Measurements from ENCODE around the gene WDR48.

Gene WDR48

DNA sequence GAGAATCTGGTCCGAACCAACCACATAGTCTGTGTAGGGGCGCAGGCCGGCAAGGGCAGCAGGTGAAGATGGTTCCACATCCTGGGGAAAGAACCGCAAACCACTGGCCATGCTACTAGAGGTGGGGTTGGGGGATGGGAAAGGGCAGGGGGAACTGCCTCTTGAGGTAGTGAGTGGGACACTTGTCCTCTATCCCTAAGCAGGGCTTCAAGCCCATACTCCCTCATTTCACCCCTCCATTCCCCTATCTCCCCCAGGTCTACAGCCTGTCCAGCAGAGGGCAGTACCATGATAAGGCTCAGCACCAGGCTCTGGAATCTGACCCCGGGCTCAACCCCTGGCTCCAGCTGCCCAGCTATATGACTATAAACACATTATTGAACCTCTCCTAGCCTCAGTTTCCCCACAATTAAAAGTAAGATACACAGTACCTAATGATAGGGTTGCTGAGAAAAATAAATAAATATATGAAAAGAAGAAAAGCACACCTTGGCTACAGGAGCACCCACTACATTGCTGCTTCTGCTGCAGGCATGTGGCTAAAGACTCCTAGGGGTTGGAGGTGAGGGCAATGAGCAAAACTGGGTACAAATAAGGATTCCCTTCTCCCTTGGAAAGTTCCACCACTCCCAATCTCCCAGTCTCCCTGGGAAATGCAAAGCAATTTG lies 49.3 kb downstream of the WDR48 start:
- Histone ChIP-seq H3K27ac (ENCODE audit: low read depth, low read length) (no peak overlapping the region), H3K9me3 (ENCODE audit: control insufficient read depth, insufficient read depth, low read length) (no peaks in the 10 kb centered on the region), H3K27me3 (ENCODE audit: control insufficient read depth, insufficient read depth, low read length) (no peaks in the 10 kb centered on the region), H3K36me3 (ENCODE audit: control insufficient read depth, insufficient read depth, low read length) (peaks cover 46% of the 10 kb centered on the region), H3K4me1 (ENCODE audit: control insufficient read depth, insufficient read depth, low read length) (no peaks in the 10 kb centered on the region; the same call in 1 of the 2 replicates), H3K9ac (ENCODE audit: low read depth, low read length) (no peak overlapping the region), H3K4me3 (ENCODE audit: low read depth, low read length) (no peak overlapping the region)

DNA sequence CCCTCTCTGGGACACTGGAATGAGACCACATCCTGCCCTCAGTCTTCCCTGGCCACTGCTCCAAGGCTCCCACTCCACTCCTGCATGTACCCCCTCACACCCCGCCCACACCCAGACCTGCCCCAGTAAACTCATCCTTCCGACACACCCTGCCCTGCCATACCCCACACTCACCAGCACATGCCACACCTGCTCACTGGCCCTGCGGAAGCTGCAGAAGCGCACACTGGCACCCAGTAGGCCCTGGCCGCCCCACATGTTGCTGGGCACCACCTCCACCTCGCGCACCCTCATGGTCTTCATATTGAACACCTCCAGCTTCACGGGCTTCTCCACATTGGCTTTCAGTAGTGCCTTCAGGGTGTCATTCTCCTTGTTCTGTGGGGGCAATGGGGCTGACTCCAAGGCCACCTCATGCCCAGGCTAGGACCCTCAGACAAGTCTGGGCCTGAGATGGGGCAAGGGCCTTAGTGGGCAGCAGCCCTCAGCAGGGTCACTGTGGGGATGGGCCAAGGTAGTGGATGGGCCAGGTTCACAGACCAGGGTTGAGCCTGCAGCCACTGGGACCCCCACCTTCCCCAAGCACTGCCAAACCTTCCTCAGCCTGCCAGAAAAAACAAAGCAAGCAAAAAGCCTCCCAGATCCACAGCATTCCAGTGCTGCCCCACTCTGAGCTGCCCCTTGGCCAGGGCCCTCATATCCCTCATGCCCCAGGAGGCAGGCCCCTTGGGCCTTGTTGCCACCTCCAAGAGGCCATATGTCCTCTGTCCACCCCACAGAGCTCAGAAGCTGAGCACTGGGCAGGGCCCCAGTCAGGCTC lies 50.9 kb downstream of the WDR48 start:
- no peaks in the 10 kb centered on the region for H3K9me3 ChIP-seq (ENCODE audit: control insufficient read depth, insufficient read depth, low read length)
- no peak overlapping the region for H3K27ac ChIP-seq (ENCODE audit: low read depth, low read length)
- H3K9ac ChIP-seq (ENCODE audit: low read depth, low read length): no peak overlapping the region
- no peaks in the 10 kb centered on the region for H3K27me3 ChIP-seq (ENCODE audit: control insufficient read depth, insufficient read depth, low read length)
- H3K4me3 ChIP-seq (ENCODE audit: low read depth, low read length): no peak overlapping the region
- no peaks in the 10 kb centered on the region for H3K4me1 ChIP-seq (ENCODE audit: control insufficient read depth, insufficient read depth, low read length)
- peaks cover 31% of the 10 kb centered on the region for H3K36me3 ChIP-seq (ENCODE audit: control insufficient read depth, insufficient read depth, low read length)

DNA sequence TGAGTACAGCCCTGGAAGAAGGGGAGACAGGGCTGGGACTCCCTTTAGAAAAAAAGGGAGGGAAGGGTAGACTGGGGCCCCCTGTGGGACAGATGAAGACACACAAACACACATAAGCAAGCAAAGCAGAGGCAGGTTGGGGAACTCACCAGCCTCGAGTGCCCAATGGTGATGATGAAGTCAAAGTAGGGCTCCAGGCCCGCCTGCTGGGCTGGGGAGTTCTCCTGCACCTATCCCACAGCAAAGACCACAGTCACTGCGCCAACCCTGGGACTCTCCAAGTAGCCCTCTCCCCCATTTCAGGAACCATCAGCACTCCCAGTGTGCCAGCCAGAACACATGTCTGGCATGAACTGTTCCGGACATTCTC lies 51.5 kb downstream of the WDR48 start:
- Histone ChIP-seq H3K9ac (ENCODE audit: low read depth, low read length) (no peak overlapping the region), H3K27ac (ENCODE audit: low read depth, low read length) (no peak overlapping the region)

DNA sequence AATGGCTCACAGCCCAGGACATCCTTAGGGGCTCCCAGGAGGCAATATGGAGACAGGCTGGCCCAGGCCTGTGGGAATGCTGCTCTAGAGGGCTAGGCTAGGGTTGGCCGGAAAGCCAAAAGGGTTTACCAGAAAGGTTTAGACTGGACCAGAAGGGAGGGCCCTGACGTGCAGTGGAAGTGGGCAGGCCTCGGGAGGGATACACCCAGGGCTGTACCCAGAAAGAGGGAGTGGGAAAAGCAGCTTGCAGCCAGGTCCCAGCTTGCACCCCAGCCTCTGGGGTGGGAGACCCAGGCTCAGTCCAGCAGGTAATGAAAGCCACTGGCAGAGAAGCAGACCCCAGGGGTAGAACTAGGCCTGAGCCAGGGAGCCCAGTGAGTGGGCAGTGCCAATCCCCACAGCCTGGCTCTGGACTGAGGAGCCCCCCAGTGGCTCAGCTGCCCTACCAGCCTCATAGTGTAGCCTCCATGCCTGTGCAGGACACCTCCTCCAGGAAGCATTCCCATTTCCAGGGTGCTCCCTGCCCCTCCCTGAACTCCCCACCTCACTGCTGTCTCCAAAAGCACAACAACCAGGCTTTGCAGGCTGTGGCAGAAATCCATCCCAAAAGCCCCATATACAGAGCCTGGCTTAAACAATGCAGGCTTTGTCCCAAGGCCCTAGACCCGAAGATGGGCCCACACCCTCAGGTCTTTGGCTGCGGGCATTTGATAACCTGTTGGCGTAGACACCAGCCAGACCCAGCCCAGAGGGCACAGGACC lies 52.2 kb downstream of the WDR48 start:
- no peak overlapping the region for H3K27ac ChIP-seq (ENCODE audit: low read depth, low read length)
- H3K4me3 ChIP-seq (ENCODE audit: low read depth, low read length): no peak overlapping the region
- peaks cover 18% of the 10 kb centered on the region for H3K36me3 ChIP-seq (ENCODE audit: control insufficient read depth, insufficient read depth, low read length)
- H3K9ac ChIP-seq (ENCODE audit: low read depth, low read length): no peak overlapping the region
- H3K9me3 ChIP-seq (ENCODE audit: control insufficient read depth, insufficient read depth, low read length): no peaks in the 10 kb centered on the region
- no peaks in the 10 kb centered on the region for H3K27me3 ChIP-seq (ENCODE audit: control insufficient read depth, insufficient read depth, low read length)
- no peaks in the 10 kb centered on the region for H3K4me1 ChIP-seq (ENCODE audit: control insufficient read depth, insufficient read depth, low read length)

More for the DNA sequence above, 51.5 kb downstream of the WDR48 start:
- no peak overlapping the region for H3K4me3 ChIP-seq (ENCODE audit: low read depth, low read length)
- H3K9me3 ChIP-seq (ENCODE audit: control insufficient read depth, insufficient read depth, low read length): no peaks in the 10 kb centered on the region
- H3K27me3 ChIP-seq (ENCODE audit: control insufficient read depth, insufficient read depth, low read length): no peaks in the 10 kb centered on the region
- H3K4me1 ChIP-seq (ENCODE audit: control insufficient read depth, insufficient read depth, low read length): no peaks in the 10 kb centered on the region
- H3K36me3 ChIP-seq (ENCODE audit: control insufficient read depth, insufficient read depth, low read length): peaks cover 25% of the 10 kb centered on the region

DNA sequence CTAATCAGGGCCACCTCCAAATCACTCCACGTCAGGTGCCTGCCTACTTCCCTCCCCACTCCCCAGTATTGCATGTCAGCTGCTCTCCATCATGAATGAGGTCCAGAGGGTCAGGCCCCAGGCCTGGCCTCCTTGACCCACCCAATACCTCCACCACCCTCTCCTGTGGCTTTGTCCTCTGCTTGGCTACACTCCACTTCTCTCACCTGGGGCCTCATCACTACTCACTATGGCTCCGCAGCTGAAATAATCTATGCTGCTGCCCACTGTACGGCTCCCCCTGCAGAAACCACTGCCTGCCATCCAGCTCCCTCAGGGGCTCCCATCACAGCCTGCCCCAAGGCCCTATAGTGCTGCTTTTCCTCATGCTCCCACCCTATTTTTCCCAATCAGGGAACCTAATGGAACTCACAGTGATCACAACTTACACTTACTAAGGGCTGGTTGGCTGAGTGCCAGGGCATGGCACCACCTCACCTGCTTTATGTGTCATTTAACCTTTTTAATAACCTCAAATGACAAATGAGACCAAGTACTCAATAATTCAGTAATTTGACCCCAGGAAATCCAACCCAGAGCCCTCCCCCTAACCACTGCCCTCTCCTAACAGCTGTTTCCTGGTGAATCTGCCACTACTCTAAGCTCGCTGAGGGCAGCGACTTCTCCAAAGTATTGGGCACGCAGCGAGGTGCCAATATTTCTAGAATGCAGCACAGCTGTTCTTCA lies 53.3 kb downstream of the WDR48 start:
- Histone ChIP-seq H3K27ac (ENCODE audit: low read depth, low read length) (no peak overlapping the region), H3K36me3 (ENCODE audit: control insufficient read depth, insufficient read depth, low read length) (peaks cover 7% of the 10 kb centered on the region; the same call in 1 of the 2 replicates), H3K9ac (ENCODE audit: low read depth, low read length) (no peak overlapping the region), H3K4me1 (ENCODE audit: control insufficient read depth, insufficient read depth, low read length) (no peaks in the 10 kb centered on the region), H3K27me3 (ENCODE audit: control insufficient read depth, insufficient read depth, low read length) (no peaks in the 10 kb centered on the region), H3K4me3 (ENCODE audit: low read depth, low read length) (no peak overlapping the region), H3K9me3 (ENCODE audit: control insufficient read depth, insufficient read depth, low read length) (no peaks in the 10 kb centered on the region)

DNA sequence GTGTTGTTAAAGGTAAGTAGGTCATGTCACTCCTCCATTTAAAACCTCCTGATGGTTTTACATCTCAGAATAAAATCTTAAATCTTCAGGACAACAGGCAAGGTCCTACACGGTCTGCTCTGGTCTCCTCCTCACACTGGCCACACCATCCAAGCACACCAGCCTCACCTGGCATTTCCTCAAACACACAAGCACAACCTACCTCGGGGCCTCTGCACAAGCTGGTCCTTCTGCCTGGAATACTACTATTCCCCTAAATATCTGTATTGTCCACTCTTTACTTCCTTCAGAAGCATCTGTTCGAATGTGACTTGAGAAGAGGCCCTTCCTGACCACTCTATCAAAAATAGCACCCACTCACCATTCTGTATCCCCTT lies 53.9 kb downstream of the WDR48 start:
- no peaks in the 10 kb centered on the region for H3K27me3 ChIP-seq (ENCODE audit: control insufficient read depth, insufficient read depth, low read length)
- H3K9me3 ChIP-seq (ENCODE audit: control insufficient read depth, insufficient read depth, low read length): no peaks in the 10 kb centered on the region
- no peak overlapping the region for H3K9ac ChIP-seq (ENCODE audit: low read depth, low read length)
- no peak overlapping the region for H3K27ac ChIP-seq (ENCODE audit: low read depth, low read length)
- H3K4me3 ChIP-seq (ENCODE audit: low read depth, low read length): no peak overlapping the region
- H3K4me1 ChIP-seq (ENCODE audit: control insufficient read depth, insufficient read depth, low read length): no peaks in the 10 kb centered on the region
- 0 out of 2 replicates have a peak, but pooled peaks cover 2% of the 10 kb centered on the region for H3K36me3 ChIP-seq (ENCODE audit: control insufficient read depth, insufficient read depth, low read length)

DNA sequence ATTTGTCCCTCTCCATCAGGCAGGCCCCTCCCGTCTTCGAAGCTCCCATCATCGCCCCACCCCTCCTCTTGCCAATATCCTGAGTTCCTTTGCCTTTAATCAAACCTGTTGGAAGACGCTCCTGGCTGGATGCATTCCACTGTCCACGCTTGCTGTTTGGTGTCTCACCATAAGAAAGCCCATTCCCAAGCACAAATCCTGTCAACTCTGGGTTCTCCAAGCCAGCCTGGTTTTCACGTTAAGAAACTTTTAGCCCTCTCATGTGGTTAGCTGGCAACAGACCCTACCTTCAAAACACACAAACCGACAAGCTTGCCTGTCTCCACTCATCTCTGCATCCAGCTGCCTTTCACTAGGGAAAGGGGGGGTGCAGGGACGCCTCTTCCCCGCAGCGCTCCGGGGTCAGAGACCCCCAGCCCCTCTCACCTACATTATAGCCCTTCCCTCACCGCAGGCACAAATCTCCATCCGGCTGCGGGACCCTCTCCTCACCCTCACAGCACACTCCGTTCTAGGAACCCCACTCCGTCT lies 54.5 kb downstream of the WDR48 start:
- Histone ChIP-seq H3K36me3 (ENCODE audit: control insufficient read depth, insufficient read depth, low read length) (no peaks in the 10 kb centered on the region), H3K4me1 (ENCODE audit: control insufficient read depth, insufficient read depth, low read length) (no peaks in the 10 kb centered on the region), H3K9me3 (ENCODE audit: control insufficient read depth, insufficient read depth, low read length) (no peaks in the 10 kb centered on the region), H3K4me3 (ENCODE audit: low read depth, low read length) (peak overlapping the region; percentile 92), H3K27ac (ENCODE audit: low read depth, low read length) (no peak overlapping the region), H3K27me3 (ENCODE audit: control insufficient read depth, insufficient read depth, low read length) (no peaks in the 10 kb centered on the region), H3K9ac (ENCODE audit: low read depth, low read length) (peak overlapping the region; percentile 71; the same call in 1 of the 2 replicates)

DNA sequence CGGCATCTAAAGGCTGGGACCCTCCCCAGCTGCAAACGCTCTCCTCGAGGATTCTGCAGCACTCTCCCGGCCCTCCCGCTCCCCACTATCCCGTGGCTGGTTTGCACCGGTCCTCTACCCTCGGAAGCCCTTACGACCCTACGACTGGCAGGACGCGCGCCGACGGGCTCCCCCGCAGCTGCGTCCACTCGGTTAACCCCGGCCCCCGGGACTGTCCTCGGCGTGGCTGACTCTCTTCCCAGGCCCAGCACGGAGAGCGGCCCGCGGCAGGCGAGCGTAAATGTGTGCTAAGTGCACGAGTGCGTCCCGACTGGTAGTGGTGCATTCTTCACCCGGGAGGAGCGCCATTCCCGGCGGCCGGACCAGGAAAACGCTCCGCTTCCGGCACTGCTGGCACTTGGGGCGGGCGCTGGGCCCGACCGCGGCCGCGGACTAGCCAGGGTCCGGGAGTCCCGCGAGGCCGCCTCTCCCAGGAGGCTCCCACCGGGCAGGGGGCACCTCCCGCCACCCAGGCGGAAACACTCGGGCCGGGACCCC lies 55.1 kb downstream of the WDR48 start:
- Histone ChIP-seq H3K9ac (ENCODE audit: low read depth, low read length) (peak overlapping the region; percentile 71), H3K4me1 (ENCODE audit: control insufficient read depth, insufficient read depth, low read length) (no peaks in the 10 kb centered on the region), H3K36me3 (ENCODE audit: control insufficient read depth, insufficient read depth, low read length) (no peaks in the 10 kb centered on the region), H3K27me3 (ENCODE audit: control insufficient read depth, insufficient read depth, low read length) (no peaks in the 10 kb centered on the region), H3K4me3 (ENCODE audit: low read depth, low read length) (peak overlapping the region; percentile 92), H3K9me3 (ENCODE audit: control insufficient read depth, insufficient read depth, low read length) (no peaks in the 10 kb centered on the region), H3K27ac (ENCODE audit: low read depth, low read length) (peak overlapping the region; percentile 30)

DNA sequence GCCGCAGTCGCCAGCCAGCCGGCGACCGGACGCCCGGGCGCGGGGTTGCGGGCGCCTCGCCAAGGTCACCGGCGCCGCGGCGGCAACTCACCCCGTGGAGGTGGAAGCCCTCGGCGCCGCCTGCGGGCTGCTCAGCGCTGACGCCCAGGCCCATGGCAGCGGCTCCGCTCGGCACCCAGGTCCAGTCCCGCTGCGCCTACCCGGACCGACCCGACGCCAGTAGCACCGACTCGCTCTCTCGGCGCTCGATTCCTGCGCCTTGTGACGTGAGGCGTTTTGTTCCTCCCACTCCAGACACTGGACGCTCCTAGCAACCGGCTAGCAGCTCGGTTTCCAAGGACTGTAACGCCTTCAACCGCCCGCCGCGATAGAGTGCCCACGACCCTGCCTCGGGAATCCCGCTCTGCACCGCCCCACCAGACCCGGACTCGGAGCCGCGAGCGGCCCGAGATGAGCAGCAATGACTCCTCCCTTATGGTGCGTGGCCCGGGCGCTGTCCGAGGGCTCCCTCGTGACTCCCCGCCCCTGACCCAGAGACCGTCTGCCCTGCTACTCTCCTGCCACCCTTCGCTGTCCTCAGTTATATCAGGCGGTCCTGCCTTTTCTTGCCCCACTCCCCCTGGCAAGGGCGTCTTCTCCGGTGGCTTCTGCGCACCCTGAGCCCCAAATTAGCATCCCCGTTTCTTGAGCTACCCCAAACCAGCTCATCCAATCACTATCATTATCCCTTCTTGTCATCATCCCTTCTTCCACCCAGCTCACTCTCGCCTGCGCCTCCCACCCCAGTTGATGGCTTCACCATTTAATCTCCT lies 55.8 kb downstream of the WDR48 start, which contains the start of the genes GORASP1 and TTC21A:
Gene GORASP1 (minus strand): TSS at position 240 of the 812 bp plus-strand sequence. CDS start 86 bp downstream, at position 154.
Gene TTC21A (plus strand): TSS at position 293 of the 812 bp plus-strand sequence. CDS start 158 bp downstream, at position 451.
- Histone ChIP-seq H3K27me3 (ENCODE audit: control insufficient read depth, insufficient read depth, low read length) (no peaks in the 10 kb centered on the region), H3K9me3 (ENCODE audit: control insufficient read depth, insufficient read depth, low read length) (no peaks in the 10 kb centered on the region), H3K4me1 (ENCODE audit: control insufficient read depth, insufficient read depth, low read length) (no peaks in the 10 kb centered on the region), H3K27ac (ENCODE audit: low read depth, low read length) (peak within 1 kb of the TSS; percentile 30), H3K4me3 (ENCODE audit: low read depth, low read length) (peak within 1 kb of the TSS; percentile 92), H3K9ac (ENCODE audit: low read depth, low read length) (peak within 1 kb of the TSS; percentile 71), H3K36me3 (ENCODE audit: control insufficient read depth, insufficient read depth, low read length) (no peaks in the 10 kb centered on the region)
